ENCODE measurements around the gene MRPS34. TPM values are rescaled to one million over a fixed set of nuclear protein-coding genes. Genes with fewer than 3 reads are reported as not detected.

The MRPS34 gene
- total RNA-seq, 2 donors from 2014 or later, result 106 to 227 TPM

GRCh38 chr16:1815461-1815860, 42.5 kb upstream of the MRPS34 start:
- intact Hi-C loops (cut with DNase I), result no loop called here
- H3K27ac ChIP-seq, result no peak overlapping the region
- H3K9ac ChIP-seq (ENCODE audit: low read depth in 2 of 2, low read length in 2 of 2), result no peak overlapping the region
- H3K36me3 ChIP-seq, result peaks cover 6% of the 10 kb centered on the region
- no peaks in the 10 kb centered on the region for H3K27me3 ChIP-seq
- DNase-seq, result no peak
- no peak overlapping the region for H3K4me3 ChIP-seq
- no peaks in the 10 kb centered on the region for H3K9me3 ChIP-seq
- no peak for TF ChIP-seq CTCF (IDR thresholded peaks at IDR 0.05)
- H3K4me1 ChIP-seq, result no peaks in the 10 kb centered on the region

- peak; percentile 76 for DNase-seq
- Histone ChIP-seq H3K9ac (ENCODE audit: low read depth in 2 of 2, low read length in 2 of 2) (no peak overlapping the region), H3K27me3 (no peaks in the 10 kb centered on the region), H3K27ac (no peak overlapping the region), H3K4me3 (no peak overlapping the region), H3K4me1 (no peaks in the 10 kb centered on the region), H3K9me3 (no peaks in the 10 kb centered on the region), H3K36me3 (no peaks in the 10 kb centered on the region)
- intact Hi-C loops (cut with DNase I), result no loop called here
- peak; percentile 45 for TF ChIP-seq CTCF (IDR thresholded peaks at IDR 0.05)
Observed at GRCh38 chr16:1812732-1813163, 39.8 kb upstream of the MRPS34 start.

- no peak overlapping the region for H3K9ac ChIP-seq (ENCODE audit: low read depth in 2 of 2, low read length in 2 of 2)
- TF ChIP-seq CTCF (IDR thresholded peaks at IDR 0.05), result no peak
- H3K4me3 ChIP-seq, result no peak overlapping the region
- no peaks in the 10 kb centered on the region for H3K27me3 ChIP-seq
- H3K36me3 ChIP-seq, result no peaks in the 10 kb centered on the region
- H3K9me3 ChIP-seq, result no peaks in the 10 kb centered on the region
- intact Hi-C loops (cut with DNase I), result no loop called here
- no peak overlapping the region for H3K27ac ChIP-seq
- no peak for DNase-seq
- H3K4me1 ChIP-seq, result no peaks in the 10 kb centered on the region
Observed at GRCh38 chr16:1810536-1810935, 37.6 kb upstream of the MRPS34 start.

- Histone ChIP-seq H3K36me3 (no peaks in the 10 kb centered on the region), H3K9me3 (no peaks in the 10 kb centered on the region), H3K27ac (no peak overlapping the region), H3K4me1 (no peaks in the 10 kb centered on the region), H3K27me3 (no peaks in the 10 kb centered on the region), H3K4me3 (no peak overlapping the region), H3K9ac (ENCODE audit: low read depth in 2 of 2, low read length in 2 of 2) (no peak overlapping the region)
- intact Hi-C loops (cut with DNase I), result no loop called here
- TF ChIP-seq CTCF (IDR thresholded peaks at IDR 0.05), result no peak
- DNase-seq, result no peak
Observed at GRCh38 chr16:1810106-1810505, 37.2 kb upstream of the MRPS34 start.

- Histone ChIP-seq H3K9ac (ENCODE audit: low read depth in 2 of 2, low read length in 2 of 2) (no peak overlapping the region), H3K36me3 (no peaks in the 10 kb centered on the region), H3K4me1 (no peaks in the 10 kb centered on the region), H3K9me3 (no peaks in the 10 kb centered on the region), H3K27me3 (no peaks in the 10 kb centered on the region), H3K4me3 (no peak overlapping the region), H3K27ac (no peak overlapping the region)
- no peak for TF ChIP-seq CTCF (IDR thresholded peaks at IDR 0.05)
- intact Hi-C loops (cut with DNase I), result loop anchor here (10.0 kb wide), 1 partner anchor 55 kb away; no protein-coding TSS in a partner anchor
- peak; percentile 40 for DNase-seq
Observed at GRCh38 chr16:1809281-1809801, 36.4 kb upstream of the MRPS34 start.

All from colonic mucosa (tissue), 4 donors.